Endodermal cell (in vitro differentiated cells): ENCODE data around the gene BCL11A. TPM values are rescaled to one million over a fixed set of nuclear protein-coding genes. Genes with fewer than 3 reads are reported as not detected.

Experiments
- DNase-seq: peaks from one replicate; pipeline ENCODE4 v3.0.0-alpha.2; 2017
- H3K27ac ChIP-seq: 2 replicates; pipeline ENCODE4 v1.5.1; 2013; ENCODE audit warnings: mild to moderate bottlenecking, low read depth, low read length, moderate library complexity
- H3K27me3 ChIP-seq: 2 replicates; pipeline ENCODE4 v1.6.1; 2013; ENCODE audit warnings: mild to moderate bottlenecking, low read length, moderate library complexity; ENCODE audit not compliant: insufficient read depth, control insufficient read depth, poor library complexity, severe bottlenecking
- H3K36me3 ChIP-seq: 2 replicates; pipeline ENCODE4 v1.7.0; 2013; ENCODE audit warnings: mild to moderate bottlenecking, low read length, moderate library complexity; ENCODE audit not compliant: control insufficient read depth, insufficient read depth
- H3K4me1 ChIP-seq: one replicate; pipeline ENCODE4 v1.7.0; 2013; ENCODE audit warnings: low read length; ENCODE audit not compliant: control insufficient read depth, insufficient read depth
- H3K4me3 ChIP-seq: 2 replicates; pipeline ENCODE4 v1.5.1; 2013; ENCODE audit warnings: mild to moderate bottlenecking, low read length, moderate library complexity
- H3K9ac ChIP-seq: 2 replicates; pipeline ENCODE4 v1.6.1; 2013; ENCODE audit warnings: mild to moderate bottlenecking, low read length, moderate library complexity; ENCODE audit not compliant: poor library complexity, severe bottlenecking; ENCODE audit errors: extremely low read depth
- H3K9me3 ChIP-seq: 2 replicates; pipeline ENCODE4 v1.6.1; 2013; ENCODE audit warnings: mild to moderate bottlenecking, low read length, moderate library complexity; ENCODE audit not compliant: control insufficient read depth
- H3K27ac Mint-ChIP-seq: 2 replicates; pipeline ENCODE4 v1.8.0; 2020; ENCODE audit warnings: mixed read lengths
- H3K27me3 Mint-ChIP-seq: 2 replicates; pipeline ENCODE4 v1.8.0; 2021; ENCODE audit warnings: mild to moderate bottlenecking, mixed read lengths; ENCODE audit not compliant: insufficient read depth
- H3K36me3 Mint-ChIP-seq: 2 replicates; pipeline ENCODE4 v1.8.0; 2020; ENCODE audit warnings: low read depth, mixed read lengths
- H3K4me1 Mint-ChIP-seq: 2 replicates; pipeline ENCODE4 v1.8.0; 2020; ENCODE audit warnings: mixed read lengths
- H3K4me3 Mint-ChIP-seq: 2 replicates; pipeline ENCODE4 v1.8.0; 2020; ENCODE audit warnings: mild to moderate bottlenecking, moderate library complexity, mixed read lengths
- H3K9me3 Mint-ChIP-seq: 2 replicates; pipeline ENCODE4 v1.8.0; 2020; ENCODE audit warnings: mild to moderate bottlenecking, mixed read lengths
- WGBS, 2 experiments: methylation state at CpG; one replicate each; pipeline versions ENCODE4 v1.1.5 to v1.1.7; 2013; ENCODE audit warnings: missing lambda C conversion rate in 2 of 2, mixed read lengths in 1 of 2; ENCODE audit not compliant: insufficient coverage in 1 of 2, insufficient read length in 1 of 2; 5-methylcytosine and 5-hydroxymethylcytosine counted together
- total RNA-seq, 2 donors: library from RNA; stranded (reverse); fragmentation: NEBNext Ultra II Directional in 1 of 2; extraction: Animal tissue kit (Norgen Biotek cat#: 25700) in 1 of 2; gene quantifications; 2 replicates in 1 of 2; 3 replicates in 1 of 2; pipeline ENCODE4 v1.2.1, GENCODE V29; 2021
- TF ChIP-seq, protein P1 (sequence below): fragments of 200-600 bp; sonication (generic); conservative IDR thresholded peaks from 2 replicates; pipeline ENCODE4 v1.5.0; 2021; ENCODE audit warnings: antibody characterized with exemption, mild to moderate bottlenecking

The BCL11A gene
- total RNA-seq, 2 donors from 2014 or later = 14.7 to 16.3 TPM

DNA sequence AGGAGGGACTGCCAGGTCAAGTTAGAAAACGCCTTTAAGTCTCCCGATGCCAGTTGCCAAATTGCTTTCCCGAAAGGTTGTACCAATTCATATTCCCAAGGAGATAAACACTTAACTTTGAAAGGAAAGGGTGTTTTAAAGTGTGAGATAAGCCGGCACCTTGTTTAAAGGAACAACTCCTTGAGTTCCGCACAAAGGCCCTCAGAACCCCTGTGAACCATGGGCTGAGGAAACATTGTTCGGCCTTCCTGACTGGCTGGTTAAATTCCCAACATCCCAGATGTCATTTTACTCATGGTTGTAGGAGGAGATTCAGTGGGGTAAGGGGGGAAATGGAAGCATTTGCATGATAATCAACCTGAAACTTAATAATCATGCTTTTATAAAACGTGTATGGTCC lies 126.6 kb downstream of the BCL11A start:
- peaks cover 4% of the 10 kb centered on the region for H3K9me3 Mint-ChIP-seq
- TF ChIP-seq, protein P1, sequence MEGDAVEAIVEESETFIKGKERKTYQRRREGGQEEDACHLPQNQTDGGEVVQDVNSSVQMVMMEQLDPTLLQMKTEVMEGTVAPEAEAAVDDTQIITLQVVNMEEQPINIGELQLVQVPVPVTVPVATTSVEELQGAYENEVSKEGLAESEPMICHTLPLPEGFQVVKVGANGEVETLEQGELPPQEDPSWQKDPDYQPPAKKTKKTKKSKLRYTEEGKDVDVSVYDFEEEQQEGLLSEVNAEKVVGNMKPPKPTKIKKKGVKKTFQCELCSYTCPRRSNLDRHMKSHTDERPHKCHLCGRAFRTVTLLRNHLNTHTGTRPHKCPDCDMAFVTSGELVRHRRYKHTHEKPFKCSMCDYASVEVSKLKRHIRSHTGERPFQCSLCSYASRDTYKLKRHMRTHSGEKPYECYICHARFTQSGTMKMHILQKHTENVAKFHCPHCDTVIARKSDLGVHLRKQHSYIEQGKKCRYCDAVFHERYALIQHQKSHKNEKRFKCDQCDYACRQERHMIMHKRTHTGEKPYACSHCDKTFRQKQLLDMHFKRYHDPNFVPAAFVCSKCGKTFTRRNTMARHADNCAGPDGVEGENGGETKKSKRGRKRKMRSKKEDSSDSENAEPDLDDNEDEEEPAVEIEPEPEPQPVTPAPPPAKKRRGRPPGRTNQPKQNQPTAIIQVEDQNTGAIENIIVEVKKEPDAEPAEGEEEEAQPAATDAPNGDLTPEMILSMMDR = no peak
- no peak for DNase-seq

GRCh38 chr2:60426341-60426740 lies 127.1 kb downstream of the BCL11A start:
- peaks cover 12% of the 10 kb centered on the region for H3K36me3 ChIP-seq
- no peak overlapping the region for H3K9ac ChIP-seq
- no peak overlapping the region for H3K27ac ChIP-seq
- peaks cover 9% of the 10 kb centered on the region for H3K4me1 ChIP-seq
- Mint-ChIP-seq H3K36me3 (peaks cover 23% of the 10 kb centered on the region), H3K4me3 (no peak overlapping the region), H3K27me3 (peaks cover 9% of the 10 kb centered on the region), H3K27ac (no peak overlapping the region), H3K4me1 (peaks cover 10% of the 10 kb centered on the region), H3K9me3 (peaks cover 4% of the 10 kb centered on the region)
- TF ChIP-seq, protein P1 = no peak
- DNase-seq = no peak
- H3K27me3 ChIP-seq = peaks cover 12% of the 10 kb centered on the region
- peaks cover 13% of the 10 kb centered on the region for H3K9me3 ChIP-seq
- no peak overlapping the region for H3K4me3 ChIP-seq

More for the DNA sequence above, 126.6 kb downstream of the BCL11A start:
- H3K9me3 ChIP-seq = peaks cover 13% of the 10 kb centered on the region
- peaks cover 23% of the 10 kb centered on the region for H3K36me3 Mint-ChIP-seq
- H3K27ac ChIP-seq = no peak overlapping the region
- peaks cover 12% of the 10 kb centered on the region for H3K36me3 ChIP-seq
- no peak overlapping the region for H3K4me3 Mint-ChIP-seq
- H3K27me3 Mint-ChIP-seq = peaks cover 9% of the 10 kb centered on the region
- H3K4me1 Mint-ChIP-seq = peaks cover 10% of the 10 kb centered on the region
- no peak overlapping the region for H3K4me3 ChIP-seq
- 92 to 94% methylated on average over 4 to 7 of the region's 7 CpGs for WGBS, 2 experiments
- H3K9ac ChIP-seq = no peak overlapping the region
- H3K4me1 ChIP-seq = peaks cover 9% of the 10 kb centered on the region
- peaks cover 12% of the 10 kb centered on the region for H3K27me3 ChIP-seq
- H3K27ac Mint-ChIP-seq = no peak overlapping the region

- Mint-ChIP-seq H3K4me3 (no peak overlapping the region), H3K9me3 (peaks cover 4% of the 10 kb centered on the region), H3K36me3 (peaks cover 23% of the 10 kb centered on the region), H3K27me3 (peaks cover 4% of the 10 kb centered on the region), H3K27ac (no peak overlapping the region), H3K4me1 (peaks cover 12% of the 10 kb centered on the region)
- Histone ChIP-seq H3K4me1 (peaks cover 9% of the 10 kb centered on the region), H3K9me3 (peaks cover 13% of the 10 kb centered on the region), H3K27ac (no peak overlapping the region), H3K27me3 (peaks cover 7% of the 10 kb centered on the region), H3K4me3 (no peak overlapping the region), H3K9ac (no peak overlapping the region), H3K36me3 (peaks cover 12% of the 10 kb centered on the region)
- no peak for DNase-seq
- TF ChIP-seq, protein P1 = no peak
- 94% methylated on average over 3 to 4 of the region's 5 CpGs for WGBS, 2 experiments
These were observed 129.2 kb downstream of the BCL11A start for GRCh38 chr2:60424233-60424632.
